ENCODE measurements around the gene SIVA1. TPM values are rescaled to one million over a fixed set of nuclear protein-coding genes. Genes with fewer than 3 reads are reported as not detected.

Gene SIVA1
- polyA plus RNA-seq, 1 of the 3 experiments (the other 2 are of a cell fraction): 137 TPM

DNA sequence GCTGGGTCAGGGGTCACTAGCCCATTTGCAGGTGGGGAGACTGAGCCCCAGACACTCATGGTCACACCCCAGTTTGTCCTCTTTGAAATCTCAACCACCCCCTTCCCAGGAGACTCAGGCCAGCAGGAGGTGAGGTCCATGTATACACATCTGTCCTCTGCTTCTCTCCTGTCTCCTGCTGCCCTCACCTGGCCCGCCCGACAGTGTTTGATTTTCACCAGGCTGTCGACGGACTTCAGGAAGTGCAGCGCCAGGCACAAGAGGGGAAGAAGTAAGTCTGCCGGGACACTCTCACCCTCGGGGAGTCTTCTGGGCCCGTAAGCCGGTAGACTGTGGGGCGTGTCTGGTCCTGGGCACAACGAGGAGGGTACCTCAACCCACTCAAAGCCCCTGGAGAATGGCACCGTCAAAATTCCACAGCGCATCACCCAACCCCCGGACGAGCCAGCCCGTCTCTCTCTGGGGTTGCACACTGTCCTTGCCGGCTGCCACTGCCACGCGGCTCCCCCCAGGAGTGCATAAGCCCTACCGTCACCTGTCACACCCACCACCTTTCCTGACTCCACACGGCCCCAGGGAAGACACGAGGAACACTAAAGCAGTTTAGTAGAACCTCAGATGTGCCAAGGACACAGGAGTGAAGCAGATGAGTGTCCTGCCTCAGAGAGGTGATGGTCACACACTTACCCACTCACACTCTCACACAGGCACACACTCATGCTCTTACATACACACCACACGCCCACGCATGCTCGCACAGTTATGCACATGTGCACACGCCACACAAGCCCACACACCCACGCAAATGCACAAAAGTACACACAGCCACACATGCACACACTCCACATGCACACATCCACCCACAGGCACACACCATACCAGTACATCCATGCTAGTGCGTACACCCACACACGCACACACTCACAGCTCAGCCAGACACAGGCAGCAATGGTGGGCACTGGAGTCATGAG is 13.1 kb upstream of the SIVA1 start:
- no peaks in the 10 kb centered on the region for H3K9me3 ChIP-seq
- 90% methylated on average over 29 of the region's 29 CpGs for WGBS (ENCODE audit: low lambda C conversion rate)
- H3K79me2 ChIP-seq (ENCODE audit: insufficient read depth): no peaks in the 10 kb centered on the region
- H3K4me1 ChIP-seq (ENCODE audit: control insufficient read depth in 1 of 2, insufficient read depth in 2 of 2, low read depth in 1 of 2, low read length in 1 of 2): peaks cover 0 to 6% of the 10 kb centered on the region in 2 experiments; a peak in 1 of 4 replicates
- H3K9me2 ChIP-seq: no peaks in the 10 kb centered on the region
- H4K20me1 ChIP-seq (ENCODE audit: insufficient read depth): no peaks in the 10 kb centered on the region
- ChIA-PET POLR2A (interaction anchor here (0.7 kb wide), 1 partner anchor 86 kb away, joined by 3 read pairs; no protein-coding TSS in a partner anchor), CTCF (interaction anchor here (1.0 to 3.4 kb wide), 2 partner anchors 16 to 31 kb away, joined by 3 to 23 read pairs; partner anchors contain the start of gene ADSS1)
- DNase-seq: no peak
- no peak overlapping the region for H3K4me2 ChIP-seq
- no peak overlapping the region for H2AFZ ChIP-seq (ENCODE audit: low read depth)
- TF ChIP-seq, protein P1, sequence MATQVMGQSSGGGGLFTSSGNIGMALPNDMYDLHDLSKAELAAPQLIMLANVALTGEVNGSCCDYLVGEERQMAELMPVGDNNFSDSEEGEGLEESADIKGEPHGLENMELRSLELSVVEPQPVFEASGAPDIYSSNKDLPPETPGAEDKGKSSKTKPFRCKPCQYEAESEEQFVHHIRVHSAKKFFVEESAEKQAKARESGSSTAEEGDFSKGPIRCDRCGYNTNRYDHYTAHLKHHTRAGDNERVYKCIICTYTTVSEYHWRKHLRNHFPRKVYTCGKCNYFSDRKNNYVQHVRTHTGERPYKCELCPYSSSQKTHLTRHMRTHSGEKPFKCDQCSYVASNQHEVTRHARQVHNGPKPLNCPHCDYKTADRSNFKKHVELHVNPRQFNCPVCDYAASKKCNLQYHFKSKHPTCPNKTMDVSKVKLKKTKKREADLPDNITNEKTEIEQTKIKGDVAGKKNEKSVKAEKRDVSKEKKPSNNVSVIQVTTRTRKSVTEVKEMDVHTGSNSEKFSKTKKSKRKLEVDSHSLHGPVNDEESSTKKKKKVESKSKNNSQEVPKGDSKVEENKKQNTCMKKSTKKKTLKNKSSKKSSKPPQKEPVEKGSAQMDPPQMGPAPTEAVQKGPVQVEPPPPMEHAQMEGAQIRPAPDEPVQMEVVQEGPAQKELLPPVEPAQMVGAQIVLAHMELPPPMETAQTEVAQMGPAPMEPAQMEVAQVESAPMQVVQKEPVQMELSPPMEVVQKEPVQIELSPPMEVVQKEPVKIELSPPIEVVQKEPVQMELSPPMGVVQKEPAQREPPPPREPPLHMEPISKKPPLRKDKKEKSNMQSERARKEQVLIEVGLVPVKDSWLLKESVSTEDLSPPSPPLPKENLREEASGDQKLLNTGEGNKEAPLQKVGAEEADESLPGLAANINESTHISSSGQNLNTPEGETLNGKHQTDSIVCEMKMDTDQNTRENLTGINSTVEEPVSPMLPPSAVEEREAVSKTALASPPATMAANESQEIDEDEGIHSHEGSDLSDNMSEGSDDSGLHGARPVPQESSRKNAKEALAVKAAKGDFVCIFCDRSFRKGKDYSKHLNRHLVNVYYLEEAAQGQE (IDR thresholded peaks at IDR 0.05; ENCODE audit: low read depth, low read length): no peak
- TF ChIP-seq ELF1 (IDR thresholded peaks at IDR 0.05): no peak
- TF ChIP-seq RAD21 (IDR thresholded peaks at IDR 0.05; ENCODE audit: low read length): no peak
- no peak for TF ChIP-seq EZH2phosphoT487 (IDR thresholded peaks at IDR 0.05; ENCODE audit: borderline replicate concordance, low read depth)
- TF ChIP-seq GABPA (IDR thresholded peaks at IDR 0.05; ENCODE audit: low read depth): no peak
- no peak for TF ChIP-seq FOSL2 (IDR thresholded peaks at IDR 0.05; ENCODE audit: borderline replicate concordance, low read depth)
- TF ChIP-seq, protein P2, sequence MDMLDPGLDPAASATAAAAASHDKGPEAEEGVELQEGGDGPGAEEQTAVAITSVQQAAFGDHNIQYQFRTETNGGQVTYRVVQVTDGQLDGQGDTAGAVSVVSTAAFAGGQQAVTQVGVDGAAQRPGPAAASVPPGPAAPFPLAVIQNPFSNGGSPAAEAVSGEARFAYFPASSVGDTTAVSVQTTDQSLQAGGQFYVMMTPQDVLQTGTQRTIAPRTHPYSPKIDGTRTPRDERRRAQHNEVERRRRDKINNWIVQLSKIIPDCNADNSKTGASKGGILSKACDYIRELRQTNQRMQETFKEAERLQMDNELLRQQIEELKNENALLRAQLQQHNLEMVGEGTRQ (IDR thresholded peaks at IDR 0.05; ENCODE audit: borderline replicate concordance, low read depth, low read length): no peak
- H3K36me3 ChIP-seq (replicated peaks in 1 of 2; ENCODE audit: control insufficient read depth in 1 of 2, insufficient read depth in 2 of 2, low read length in 1 of 2): peaks cover 0 to 5% of the 10 kb centered on the region in 2 experiments
- no peaks in the 10 kb centered on the region for H3K27me3 ChIP-seq (ENCODE audit: insufficient read depth)
- no peaks in the 10 kb centered on the region for H3F3A ChIP-seq (replicated peaks; ENCODE audit: insufficient read depth)
- no peak overlapping the region for H3K4me3 ChIP-seq (ENCODE audit: low read depth in 2 of 2, low read length in 1 of 2)
- no peak overlapping the region for H3K9ac ChIP-seq
- no peak overlapping the region for H3K27ac ChIP-seq (ENCODE audit: low read depth in 2 of 2, low read length in 1 of 2)

DNA sequence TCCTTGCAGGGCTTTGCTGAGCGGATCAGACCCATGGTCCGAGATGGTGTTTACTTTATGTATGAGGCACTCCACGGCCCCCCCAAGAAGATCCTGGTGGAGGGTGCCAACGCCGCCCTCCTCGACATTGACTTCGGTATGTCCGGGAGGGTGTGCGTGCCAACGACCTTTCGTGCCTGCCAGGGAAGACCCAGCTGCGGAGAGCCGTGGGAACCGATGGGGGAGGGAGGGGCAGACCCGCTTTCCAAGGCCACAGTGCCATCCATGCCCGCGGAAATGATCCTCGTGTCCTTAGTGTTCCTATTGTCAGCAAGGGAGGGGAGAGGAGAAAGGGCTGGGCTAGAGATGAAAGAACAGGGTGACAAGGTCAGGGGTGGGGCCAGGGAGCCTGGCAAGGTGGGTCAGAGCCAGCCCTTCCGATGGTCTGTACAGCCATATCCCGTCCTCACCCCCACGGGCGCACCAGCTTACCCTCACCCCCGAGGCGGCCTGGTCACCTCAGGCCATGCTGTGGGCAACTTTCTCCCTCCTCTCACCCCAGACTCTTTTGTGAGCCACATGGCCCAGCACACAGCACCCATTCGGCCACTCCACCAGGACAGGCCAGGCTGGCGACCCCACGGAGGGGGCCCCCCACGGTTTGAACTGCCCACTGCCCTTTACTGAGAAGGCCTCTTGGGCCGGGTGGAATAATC is 11.7 kb upstream of the SIVA1 start:
- Histone ChIP-seq H3F3A (replicated peaks; ENCODE audit: insufficient read depth) (no peaks in the 10 kb centered on the region), H3K4me1 (ENCODE audit: control insufficient read depth in 1 of 2, insufficient read depth in 2 of 2, low read depth in 1 of 2, low read length in 1 of 2) (peaks cover 0 to 3% of the 10 kb centered on the region in 2 experiments; a peak in 1 of 4 replicates), H3K4me3 (ENCODE audit: low read depth in 2 of 2, low read length in 1 of 2) (no peak overlapping the region), H3K27me3 (ENCODE audit: insufficient read depth) (no peaks in the 10 kb centered on the region), H3K9me3 (no peaks in the 10 kb centered on the region), H3K4me2 (no peak overlapping the region), H3K79me2 (ENCODE audit: insufficient read depth) (no peaks in the 10 kb centered on the region), H3K9me2 (no peaks in the 10 kb centered on the region), H2AFZ (ENCODE audit: low read depth) (no peak overlapping the region), H3K36me3 (replicated peaks in 1 of 2; ENCODE audit: control insufficient read depth in 1 of 2, insufficient read depth in 2 of 2, low read length in 1 of 2) (peaks cover 0 to 5% of the 10 kb centered on the region in 2 experiments), H3K9ac (no peak overlapping the region), H3K27ac (ENCODE audit: low read depth in 2 of 2, low read length in 1 of 2) (no peak overlapping the region), H4K20me1 (ENCODE audit: insufficient read depth) (no peaks in the 10 kb centered on the region)
- peak; percentile 24 for DNase-seq
- CTCF ChIA-PET: interaction anchor here (1.4 kb wide), 1 partner anchor 27 kb away, joined by 3 read pairs; no protein-coding TSS in a partner anchor
- POLR2A ChIA-PET: no interaction called here
- WGBS (ENCODE audit: low lambda C conversion rate): 87% methylated on average over 26 of the region's 29 CpGs
- TF ChIP-seq POLR2AphosphoS5 (IDR thresholded peaks at IDR 0.05; ENCODE audit: low read depth, low read length): no peak
- no peak for TF ChIP-seq JUND (IDR thresholded peaks at IDR 0.05)
- no peak for TF ChIP-seq RCOR1 (IDR thresholded peaks at IDR 0.05; ENCODE audit: low read length)
- no peak for TF ChIP-seq FOXJ3 (CRISPR knock-in tag; IDR thresholded peaks at IDR 0.05)
- no peak for TF ChIP-seq GATA2 (CRISPR knock-in tag; IDR thresholded peaks at IDR 0.05)
- TF ChIP-seq FOXM1 (IDR thresholded peaks at IDR 0.05; ENCODE audit: low read depth): no peak
- TF ChIP-seq, protein P3, sequence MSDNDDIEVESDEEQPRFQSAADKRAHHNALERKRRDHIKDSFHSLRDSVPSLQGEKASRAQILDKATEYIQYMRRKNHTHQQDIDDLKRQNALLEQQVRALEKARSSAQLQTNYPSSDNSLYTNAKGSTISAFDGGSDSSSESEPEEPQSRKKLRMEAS (IDR thresholded peaks at IDR 0.05; ENCODE audit: low read depth): no peak
- TF ChIP-seq, protein P4, sequence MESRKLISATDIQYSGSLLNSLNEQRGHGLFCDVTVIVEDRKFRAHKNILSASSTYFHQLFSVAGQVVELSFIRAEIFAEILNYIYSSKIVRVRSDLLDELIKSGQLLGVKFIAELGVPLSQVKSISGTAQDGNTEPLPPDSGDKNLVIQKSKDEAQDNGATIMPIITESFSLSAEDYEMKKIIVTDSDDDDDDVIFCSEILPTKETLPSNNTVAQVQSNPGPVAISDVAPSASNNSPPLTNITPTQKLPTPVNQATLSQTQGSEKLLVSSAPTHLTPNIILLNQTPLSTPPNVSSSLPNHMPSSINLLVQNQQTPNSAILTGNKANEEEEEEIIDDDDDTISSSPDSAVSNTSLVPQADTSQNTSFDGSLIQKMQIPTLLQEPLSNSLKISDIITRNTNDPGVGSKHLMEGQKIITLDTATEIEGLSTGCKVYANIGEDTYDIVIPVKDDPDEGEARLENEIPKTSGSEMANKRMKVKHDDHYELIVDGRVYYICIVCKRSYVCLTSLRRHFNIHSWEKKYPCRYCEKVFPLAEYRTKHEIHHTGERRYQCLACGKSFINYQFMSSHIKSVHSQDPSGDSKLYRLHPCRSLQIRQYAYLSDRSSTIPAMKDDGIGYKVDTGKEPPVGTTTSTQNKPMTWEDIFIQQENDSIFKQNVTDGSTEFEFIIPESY (IDR thresholded peaks at IDR 0.05; ENCODE audit: borderline replicate concordance, low read depth): no peak
- TF ChIP-seq, protein P5, sequence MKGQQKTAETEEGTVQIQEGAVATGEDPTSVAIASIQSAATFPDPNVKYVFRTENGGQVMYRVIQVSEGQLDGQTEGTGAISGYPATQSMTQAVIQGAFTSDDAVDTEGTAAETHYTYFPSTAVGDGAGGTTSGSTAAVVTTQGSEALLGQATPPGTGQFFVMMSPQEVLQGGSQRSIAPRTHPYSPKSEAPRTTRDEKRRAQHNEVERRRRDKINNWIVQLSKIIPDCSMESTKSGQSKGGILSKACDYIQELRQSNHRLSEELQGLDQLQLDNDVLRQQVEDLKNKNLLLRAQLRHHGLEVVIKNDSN (IDR thresholded peaks at IDR 0.05; ENCODE audit: borderline replicate concordance, low read depth): no peak
- TF ChIP-seq GABPA (IDR thresholded peaks at IDR 0.05; ENCODE audit: low read depth): no peak
- no peak for TF ChIP-seq CHD2 (IDR thresholded peaks at IDR 0.05; ENCODE audit: low read length, partially characterized antibody)
